ENCODE results near the gene C1QTNF12.
A peak's percentile ranks its signal among the peaks of the same experiment; 100 is the strongest.
"Not testable (repeated sequence)": the region's sequence is repeated elsewhere in the genome, so short reads cannot be mapped to it uniquely, and the experiment has no call there.

Gene C1QTNF12

DNA sequence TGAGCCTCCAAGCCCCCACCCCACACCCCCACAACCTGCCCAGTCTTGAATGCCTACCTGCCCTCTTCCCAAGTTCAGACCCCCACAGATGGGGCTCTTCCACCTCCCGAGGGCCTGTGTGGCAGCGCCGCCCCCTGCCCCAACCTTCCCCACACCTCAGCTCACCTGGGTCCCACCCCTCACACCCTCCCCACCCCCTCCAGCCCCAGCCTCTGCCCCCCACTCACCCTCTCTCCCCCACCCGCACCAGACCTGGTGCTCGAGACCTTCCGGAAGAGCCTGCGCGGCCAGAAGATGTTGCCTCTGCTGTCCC lies 49.4 kb downstream of the C1QTNF12 start:
- Mint-ChIP-seq H3K27me3 (peaks cover 0 to under 1% of the 10 kb centered on the region in 2 donors), H3K27ac (no peak overlapping the region), H3K4me1 (peaks cover 13 to 24% of the 10 kb centered on the region in 2 donors), H3K4me3 (no peak overlapping the region), H3K36me3 (peaks cover 9 to 17% of the 10 kb centered on the region in 2 donors), H3K9me3 (peaks cover 7 to 11% of the 10 kb centered on the region in 2 donors)
- ATAC-seq (replicated peaks) (no peak), DNase-seq (no peak)

GRCh38 chr1:1196431-1197187 lies 49.9 kb downstream of the C1QTNF12 start:
- DNase-seq = no peak
- H3K4me1 Mint-ChIP-seq = peaks cover 13 to 24% of the 10 kb centered on the region in 2 donors
- peaks cover 11 to 22% of the 10 kb centered on the region in 2 donors for H3K36me3 Mint-ChIP-seq
- ATAC-seq (replicated peaks) = no peak
- no peak overlapping the region for H3K27ac Mint-ChIP-seq
- H3K4me3 Mint-ChIP-seq = no peak overlapping the region
- H3K9me3 Mint-ChIP-seq = peaks cover 9 to 17% of the 10 kb centered on the region in 2 donors
- H3K27me3 Mint-ChIP-seq = peaks cover 0 to 5% of the 10 kb centered on the region in 2 donors

DNA sequence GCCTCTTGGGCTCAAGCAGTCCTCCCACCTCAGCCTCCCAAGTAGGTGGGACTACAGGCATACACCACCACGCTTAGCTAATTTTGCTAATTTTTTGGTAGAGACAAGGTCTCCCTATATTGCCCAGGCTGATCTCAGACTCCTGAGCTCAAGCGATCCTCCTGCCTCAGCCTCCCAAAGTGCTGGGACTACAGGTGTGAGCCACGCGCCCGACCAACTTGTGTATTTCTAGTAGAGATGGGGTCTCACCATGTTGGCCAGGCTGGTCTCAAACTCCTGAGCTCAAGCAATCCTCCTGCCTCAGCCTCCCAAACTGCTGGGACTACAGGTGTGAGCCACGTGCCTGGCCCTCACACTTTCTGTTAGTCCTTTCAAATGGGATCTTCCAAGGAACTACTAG lies 50.8 kb downstream of the C1QTNF12 start:
- DNase-seq; H3K4me3 Mint-ChIP-seq; ATAC-seq (replicated peaks); H3K27me3 Mint-ChIP-seq: not testable (repeated sequence)
- H3K27ac Mint-ChIP-seq = peak overlapping the region; percentile 20
- peaks cover 13 to 24% of the 10 kb centered on the region in 2 donors for H3K4me1 Mint-ChIP-seq
- H3K36me3 Mint-ChIP-seq = peaks cover 13 to 22% of the 10 kb centered on the region in 2 donors
- H3K9me3 Mint-ChIP-seq = peaks cover 9 to 17% of the 10 kb centered on the region in 2 donors

DNA sequence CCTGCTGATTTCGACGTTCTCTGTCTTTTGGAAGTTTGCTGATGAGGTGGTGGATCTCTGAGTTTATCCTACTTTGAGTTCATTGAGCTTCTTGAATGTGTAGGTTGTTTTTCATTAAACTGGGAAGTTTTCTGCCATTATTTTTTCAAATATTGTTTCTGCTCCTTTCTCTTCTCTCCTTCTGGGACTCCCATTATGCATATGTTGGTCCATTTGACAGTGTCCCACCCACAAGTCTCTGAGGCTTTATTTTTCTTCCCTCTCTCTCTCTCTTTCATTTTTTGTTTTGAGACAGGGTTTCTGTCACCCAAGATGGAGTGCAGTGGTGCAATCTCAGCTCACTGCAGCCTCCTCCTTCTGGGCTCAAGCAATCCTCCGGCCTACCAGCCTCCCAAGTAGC lies 51.8 kb downstream of the C1QTNF12 start:
- DNase-seq = no peak
- Mint-ChIP-seq H3K27ac (no peak overlapping the region), H3K4me3 (no peak overlapping the region), H3K27me3 (peaks cover 0 to 5% of the 10 kb centered on the region in 2 donors), H3K36me3 (peaks cover 13 to 22% of the 10 kb centered on the region in 2 donors), H3K4me1 (peaks cover 6 to 14% of the 10 kb centered on the region in 2 donors), H3K9me3 (peaks cover 9 to 17% of the 10 kb centered on the region in 2 donors)
- ATAC-seq (replicated peaks) = no peak
